CD14-positive monocyte (primary cell): Measurements from ENCODE around the gene NUP50. TPM values are rescaled to one million over a fixed set of nuclear protein-coding genes. Genes with fewer than 3 reads are reported as not detected.
A peak's percentile ranks its signal among the peaks of the same experiment; 100 is the strongest.
"Not testable (repeated sequence)": the region's sequence is repeated elsewhere in the genome, so short reads cannot be mapped to it uniquely, and the experiment has no call there.

Experiments used
- DNase-seq, 3 donors: peaks; one replicate each; pipeline ENCODE4 v3.0.0-alpha.2; 2011 to 2022
- H2AFZ ChIP-seq: 2 replicates; pipeline ENCODE4 v1.6.0; 2012; ENCODE audit warnings: mild to moderate bottlenecking, low read depth, low read length, inconsistent platforms; ENCODE audit not compliant: insufficient read depth, poor library complexity, severe bottlenecking
- H3K27ac ChIP-seq, 2 donors: 1 replicate in 1 of 2; 2 replicates in 1 of 2; pipeline ENCODE4 v1.5.1; 2012 to 2013; ENCODE audit warnings: low read length in 2 of 2, control low read depth in 1 of 2, inconsistent platforms in 1 of 2, low read depth in 1 of 2, mild to moderate bottlenecking in 1 of 2
- H3K27me3 ChIP-seq, 2 donors: one replicate each; pipeline versions ENCODE4 v1.6.0 to v1.6.1; 2011 to 2013; ENCODE audit warnings: low read length in 2 of 2; ENCODE audit not compliant: control insufficient read depth in 2 of 2, insufficient read depth in 2 of 2
- H3K36me3 ChIP-seq, 2 donors: replicated peaks in 1 of 2; 1 replicate in 1 of 2; 2 replicates in 1 of 2; pipeline versions ENCODE4 v1.5.1 to v1.6.1; 2012 to 2013; ENCODE audit warnings: low read length in 2 of 2, control low read depth in 1 of 2, inconsistent platforms in 1 of 2, mild to moderate bottlenecking in 1 of 2; ENCODE audit not compliant: insufficient read depth in 2 of 2, control insufficient read depth in 1 of 2
- H3K4me1 ChIP-seq, 2 donors: 1 replicate in 1 of 2; 2 replicates in 1 of 2; pipeline versions ENCODE4 v1.5.1 to v1.6.1; 2012 to 2013; ENCODE audit warnings: low read length in 2 of 2, control low read depth in 1 of 2, inconsistent platforms in 1 of 2, mild to moderate bottlenecking in 1 of 2, moderate library complexity in 1 of 2; ENCODE audit not compliant: insufficient read depth in 2 of 2, control insufficient read depth in 1 of 2
- H3K4me2 ChIP-seq: replicated peaks from 2 replicates; pipeline ENCODE3; 2012; ENCODE audit warnings: low read length, moderate library complexity, mild to moderate bottlenecking; ENCODE audit not compliant: poor library complexity, severe bottlenecking; ENCODE audit errors: extremely low read depth
- H3K4me3 ChIP-seq, 3 experiments: fragments of 200-600 bp in 1 of 3; sonication (generic) in 1 of 3; replicated peaks in 1 of 3; 1 replicate in 2 of 3; 2 replicates in 1 of 3; pipeline ENCODE4 v1.5.1; 2011 to 2013; ENCODE audit warnings: low read length in 3 of 3, mild to moderate bottlenecking in 3 of 3, control low read depth in 2 of 3, low read depth in 2 of 3, inconsistent platforms in 1 of 3, moderate library complexity in 1 of 3
- H3K79me2 ChIP-seq: 2 replicates; pipeline ENCODE4 v1.6.0; 2012; ENCODE audit warnings: mild to moderate bottlenecking, control low read depth, inconsistent platforms, low read length, moderate library complexity; ENCODE audit not compliant: insufficient read depth
- H3K9ac ChIP-seq: 2 replicates; pipeline ENCODE4 v1.6.0; 2017; ENCODE audit warnings: low read length, mild to moderate bottlenecking; ENCODE audit not compliant: insufficient read depth, poor library complexity, severe bottlenecking
- H3K9me3 ChIP-seq, 2 donors: replicated peaks in 1 of 2; 1 replicate in 1 of 2; 2 replicates in 1 of 2; pipeline versions ENCODE4 v1.5.1 to v1.6.1; 2012 to 2013; ENCODE audit warnings: low read length in 2 of 2, control low read depth in 1 of 2; ENCODE audit not compliant: control insufficient read depth in 1 of 2, insufficient read depth in 1 of 2
- H4K20me1 ChIP-seq: 2 replicates; pipeline ENCODE4 v1.6.0; 2012; ENCODE audit warnings: mild to moderate bottlenecking, low read length, control low read depth, moderate library complexity; ENCODE audit not compliant: insufficient read depth
- H3K27ac Mint-ChIP-seq, 7 donors: one replicate each; pipeline ENCODE4 v1.8.0; 2020; ENCODE audit warnings: mild to moderate bottlenecking in 7 of 7, mixed read lengths in 7 of 7, moderate library complexity in 6 of 7, inconsistent platforms in 2 of 7
- H3K27me3 Mint-ChIP-seq, 3 donors: one replicate each; pipeline ENCODE4 v1.8.0; 2021 to 2022; ENCODE audit warnings: low read depth in 3 of 3, mild to moderate bottlenecking in 3 of 3, mixed read lengths in 3 of 3, moderate library complexity in 3 of 3, inconsistent platforms in 1 of 3
- H3K36me3 Mint-ChIP-seq, 2 donors: one replicate each; pipeline ENCODE4 v1.8.0; 2020; ENCODE audit warnings: mixed read lengths in 2 of 2, inconsistent platforms in 1 of 2, mild to moderate bottlenecking in 1 of 2
- H3K4me1 Mint-ChIP-seq: one replicate; pipeline ENCODE4 v1.8.0; 2020; ENCODE audit warnings: mild to moderate bottlenecking, mixed read lengths
- H3K4me3 Mint-ChIP-seq, 2 donors: one replicate each; pipeline ENCODE4 v1.8.0; 2020; ENCODE audit warnings: mild to moderate bottlenecking in 2 of 2, mixed read lengths in 2 of 2, moderate library complexity in 1 of 2
- H3K9me3 Mint-ChIP-seq, 7 donors: one replicate each; pipeline ENCODE4 v1.8.0; 2020 to 2022; ENCODE audit warnings: mixed read lengths in 7 of 7, mild to moderate bottlenecking in 6 of 7, moderate library complexity in 6 of 7, inconsistent platforms in 2 of 7
- CTCF ChIP-seq: fragments of 200-600 bp; IDR thresholded peaks from one replicate; pipeline ENCODE4 v1.8.0; 2022; ENCODE audit warnings: antibody characterized with exemption, mild to moderate bottlenecking
- WGBS: methylation state at CpG from one replicate; pipeline ENCODE4 v1.1.5; 2013; ENCODE audit warnings: missing lambda C conversion rate; ENCODE audit not compliant: insufficient coverage; 5-methylcytosine and 5-hydroxymethylcytosine counted together
- intact Hi-C, 2 donors: fragments of 100-400 bp; cut with micrococcal nuclease; formaldehyde crosslinking; loops; one replicate each; pipeline versions ENCODE4 v1.15.0 to v1.15.1; 2023
- polyA plus RNA-seq, 3 donors: library from polyadenylated mRNA; depleted of rRNA in 1 of 3; unstranded in 2 of 3; stranded (reverse) in 1 of 3; fragments of 300-500 nt in 2 of 3; fragments of >200 nt in 1 of 3; fragmentation: Illumina TruSeq in 2 of 3; gene quantifications; 1 replicate in 2 of 3; 2 replicates in 1 of 3; pipeline ENCODE4 v1.2.3, GENCODE V29; 2012 to 2021

The NUP50 gene
- polyA plus RNA-seq, 3 donors, result 23.4 to 28.4 (median 26.9) TPM

GRCh38 chr22:45188779-45189178 lies 25.1 kb downstream of the NUP50 start:
- Mint-ChIP-seq H3K27me3 (no peaks in the 10 kb centered on the region), H3K36me3 (peaks cover 66 to 81% of the 10 kb centered on the region in 2 donors), H3K9me3 (no peaks in the 10 kb centered on the region), H3K4me1 (peaks cover 10% of the 10 kb centered on the region), H3K4me3 (no peak overlapping the region), H3K27ac (peak overlapping the region in 6 of 7 donors; percentile 43 to 81 (median 65))
- H3K27ac ChIP-seq, result peak overlapping the region in 1 of 2 donors; percentile 51
- peaks cover 0 to 6% of the 10 kb centered on the region in 2 donors for H3K4me1 ChIP-seq
- H3K9ac ChIP-seq, result no peak overlapping the region
- no peak overlapping the region for H2AFZ ChIP-seq
- DNase-seq, result no peak
- H3K4me2 ChIP-seq, result no peak overlapping the region
- WGBS, result 91% methylated on average over 16 of the region's 16 CpGs
- intact Hi-C loops, result no loop called here
- peaks cover 51% of the 10 kb centered on the region for H3K79me2 ChIP-seq
- no peaks in the 10 kb centered on the region for H3K9me3 ChIP-seq
- no peaks in the 10 kb centered on the region for H3K27me3 ChIP-seq
- H3K4me3 ChIP-seq, result no peak overlapping the region
- peaks cover 97% of the 10 kb centered on the region for H4K20me1 ChIP-seq
- no peak for TF ChIP-seq CTCF
- H3K36me3 ChIP-seq, result peaks cover 60 to 97% of the 10 kb centered on the region in 2 donors

- Histone ChIP-seq H4K20me1 (peaks cover 92% of the 10 kb centered on the region), H3K4me1 (peaks cover 0 to 6% of the 10 kb centered on the region in 2 donors), H2AFZ (no peak overlapping the region), H3K27me3 (no peaks in the 10 kb centered on the region), H3K79me2 (peaks cover 40% of the 10 kb centered on the region), H3K9ac (no peak overlapping the region), H3K36me3 (peaks cover 57 to 94% of the 10 kb centered on the region in 2 donors), H3K4me2 (no peak overlapping the region), H3K27ac (peak overlapping the region in 1 of 2 donors; percentile 41), H3K9me3 (no peaks in the 10 kb centered on the region), H3K4me3 (no peak overlapping the region)
- intact Hi-C loops, result no loop called here
- WGBS, result no CpG with 5 or more reads among the region's 4 CpGs
- no peak for TF ChIP-seq CTCF
- H3K4me1 Mint-ChIP-seq, result peaks cover 10% of the 10 kb centered on the region
- no peak for DNase-seq
- H3K27me3 Mint-ChIP-seq, result no peaks in the 10 kb centered on the region
- no peak overlapping the region for H3K4me3 Mint-ChIP-seq
- H3K36me3 Mint-ChIP-seq, result peaks cover 58 to 78% of the 10 kb centered on the region in 2 donors
- H3K27ac Mint-ChIP-seq, result peak overlapping the region in 5 of 7 donors; percentile 2 to 77 (median 50)
- no peaks in the 10 kb centered on the region for H3K9me3 Mint-ChIP-seq
Observed at GRCh38 chr22:45190202-45190872, 26.6 kb downstream of the NUP50 start.

GRCh38 chr22:45191746-45192145 lies 28.0 kb downstream of the NUP50 start:
- Histone ChIP-seq H3K36me3 (peaks cover 62 to 96% of the 10 kb centered on the region in 2 donors), H3K79me2 (peaks cover 39% of the 10 kb centered on the region), H3K27ac (peak overlapping the region in 1 of 2 donors; percentile 11), H4K20me1 (peaks cover 92% of the 10 kb centered on the region)
- H3K9me3 ChIP-seq, H3K4me2 ChIP-seq, H3K4me3 Mint-ChIP-seq, H3K27me3 Mint-ChIP-seq, H3K4me1 Mint-ChIP-seq, H3K9ac ChIP-seq, DNase-seq, H3K4me1 ChIP-seq, H3K4me3 ChIP-seq, H2AFZ ChIP-seq, H3K9me3 Mint-ChIP-seq, intact Hi-C loops, H3K27me3 ChIP-seq: not testable (repeated sequence)
- Mint-ChIP-seq H3K27ac (peak overlapping the region in 3 of 7 donors; percentile 4 to 82 (median 17)), H3K36me3 (peaks cover 63 to 83% of the 10 kb centered on the region in 2 donors)
- WGBS, result 96% methylated on average over 6 of the region's 9 CpGs
